ENCODE results near the gene CTDNEP1.

- TF ChIP-seq, protein P1, sequence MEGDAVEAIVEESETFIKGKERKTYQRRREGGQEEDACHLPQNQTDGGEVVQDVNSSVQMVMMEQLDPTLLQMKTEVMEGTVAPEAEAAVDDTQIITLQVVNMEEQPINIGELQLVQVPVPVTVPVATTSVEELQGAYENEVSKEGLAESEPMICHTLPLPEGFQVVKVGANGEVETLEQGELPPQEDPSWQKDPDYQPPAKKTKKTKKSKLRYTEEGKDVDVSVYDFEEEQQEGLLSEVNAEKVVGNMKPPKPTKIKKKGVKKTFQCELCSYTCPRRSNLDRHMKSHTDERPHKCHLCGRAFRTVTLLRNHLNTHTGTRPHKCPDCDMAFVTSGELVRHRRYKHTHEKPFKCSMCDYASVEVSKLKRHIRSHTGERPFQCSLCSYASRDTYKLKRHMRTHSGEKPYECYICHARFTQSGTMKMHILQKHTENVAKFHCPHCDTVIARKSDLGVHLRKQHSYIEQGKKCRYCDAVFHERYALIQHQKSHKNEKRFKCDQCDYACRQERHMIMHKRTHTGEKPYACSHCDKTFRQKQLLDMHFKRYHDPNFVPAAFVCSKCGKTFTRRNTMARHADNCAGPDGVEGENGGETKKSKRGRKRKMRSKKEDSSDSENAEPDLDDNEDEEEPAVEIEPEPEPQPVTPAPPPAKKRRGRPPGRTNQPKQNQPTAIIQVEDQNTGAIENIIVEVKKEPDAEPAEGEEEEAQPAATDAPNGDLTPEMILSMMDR (IDR thresholded peaks at IDR 0.05; ENCODE audit: low read depth, low read length, poor library complexity, severe bottlenecking): no peak
- no peak for TF ChIP-seq EZH2phosphoT487 (IDR thresholded peaks at IDR 0.05; ENCODE audit: borderline replicate concordance, low read length)
Observed at GRCh38 chr17:7234083-7234951, 17.2 kb downstream of the CTDNEP1 start, which contains the start of gene DVL2.
